Stimulated activated CD8-positive, alpha-beta memory T cell treated with anti-CD3 and anti-CD28 coated beads, Interleukin-4, amount 100 ng/mL, for 1 hour (primary cell): Measurements from ENCODE around the gene SCAMP2.

ENCODE experiments used
- DNase-seq, 2 donors: peaks; one replicate each; pipeline ENCODE4 v3.0.0-alpha.2; 2020; ENCODE audit warnings: low read depth in 2 of 2, low spot score in 1 of 2

SCAMP2 gene

GRCh38 chr15:74863239-74864056 lies 9.7 kb downstream of the SCAMP2 start:
- no peak for DNase-seq

GRCh38 chr15:74858369-74858740 lies 14.8 kb downstream of the SCAMP2 start:
- no peak for DNase-seq

- no peak for DNase-seq
Observed at GRCh38 chr15:74857671-74858368, 15.3 kb downstream of the SCAMP2 start.

- no peak for DNase-seq
Observed at GRCh38 chr15:74857082-74857655, 16.0 kb downstream of the SCAMP2 start.

GRCh38 chr15:74856537-74856936 lies 16.6 kb downstream of the SCAMP2 start:
- no peak for DNase-seq

DNA sequence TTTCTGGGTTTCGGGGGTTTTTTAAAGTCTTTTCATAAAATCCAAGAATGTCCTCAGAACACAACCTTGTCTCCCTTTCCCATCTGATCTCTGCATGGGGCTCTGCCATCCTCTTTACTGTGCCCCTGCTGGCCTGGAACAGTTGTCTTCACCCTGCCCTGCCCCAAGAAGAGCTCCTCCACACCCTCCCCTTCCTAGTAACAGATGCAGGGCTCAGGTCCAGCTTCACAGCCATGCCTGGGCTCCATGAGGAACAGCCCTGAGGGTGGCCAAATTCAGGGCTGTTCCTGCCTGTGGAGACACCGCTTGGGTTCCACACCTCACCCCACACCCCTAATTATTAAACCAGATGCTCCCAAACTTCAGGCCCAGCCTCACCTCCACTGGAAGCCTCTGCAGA lies 17.3 kb downstream of the SCAMP2 start:
- DNase-seq = no peak

GRCh38 chr15:74854453-74855022 lies 18.6 kb downstream of the SCAMP2 start:
- DNase-seq = no peak

- no peak for DNase-seq
Observed at GRCh38 chr15:74851960-74852359, 21.2 kb downstream of the SCAMP2 start.

DNA sequence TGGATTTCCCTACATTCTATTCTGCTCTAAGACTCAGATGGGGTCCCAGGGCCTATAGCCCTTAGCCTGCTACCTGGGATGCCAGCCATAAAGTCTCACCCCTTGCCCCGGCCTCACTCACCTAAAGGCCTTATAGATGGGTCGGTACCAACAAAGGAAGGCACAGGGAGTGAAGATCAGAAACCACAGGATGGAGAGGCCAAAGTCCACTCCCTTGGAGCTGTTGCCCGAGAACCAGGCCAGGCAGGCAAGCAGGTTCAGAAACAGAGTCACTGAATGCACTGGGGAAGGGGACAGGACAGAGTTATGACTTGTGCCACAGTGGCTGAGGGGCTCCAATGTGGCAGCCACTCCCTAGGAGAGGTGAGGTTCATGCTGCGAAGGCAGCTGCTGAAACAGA lies 22.8 kb downstream of the SCAMP2 start:
- no peak for DNase-seq

DNA sequence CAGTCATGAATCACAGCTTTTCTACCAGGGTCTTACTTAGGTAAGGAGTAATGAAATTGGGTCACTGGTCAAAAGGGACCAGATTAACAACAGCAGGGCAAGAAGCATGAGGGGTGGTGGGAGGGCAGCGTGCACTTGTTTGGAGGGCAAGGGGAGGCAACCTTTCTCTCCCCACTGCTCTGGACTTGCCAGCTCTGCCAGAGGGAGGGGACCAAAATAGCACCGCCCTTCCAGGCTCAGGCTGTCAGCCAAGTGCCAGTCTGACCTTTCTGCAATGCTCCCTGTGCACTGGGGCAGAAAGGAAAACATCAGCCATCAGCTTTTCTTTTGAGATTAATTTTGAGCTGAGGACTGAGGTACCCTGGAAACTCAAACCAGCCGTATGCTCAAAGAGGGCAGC lies 25.7 kb downstream of the SCAMP2 start:
- no peak for DNase-seq

DNA sequence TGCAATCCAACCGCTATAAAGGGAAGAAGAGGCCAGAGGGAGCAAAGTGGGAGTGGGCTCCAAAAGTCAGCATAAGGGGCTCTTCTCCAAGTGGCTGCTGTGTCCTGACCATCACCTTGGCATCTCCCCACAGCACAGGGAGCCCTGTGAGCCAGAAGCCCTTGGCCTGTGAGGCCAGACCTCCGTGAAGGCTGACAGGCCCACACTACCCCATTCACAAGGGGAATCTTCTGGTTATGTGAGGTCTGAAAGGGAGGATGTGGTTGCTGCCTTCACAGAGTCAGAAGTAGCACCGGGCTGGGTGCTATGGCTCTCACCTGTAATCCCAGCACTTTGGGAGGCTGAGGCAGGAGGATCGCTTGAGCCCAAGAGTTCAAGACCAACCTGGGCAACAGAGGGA lies 27.6 kb downstream of the SCAMP2 start:
- DNase-seq = no peak

DNA sequence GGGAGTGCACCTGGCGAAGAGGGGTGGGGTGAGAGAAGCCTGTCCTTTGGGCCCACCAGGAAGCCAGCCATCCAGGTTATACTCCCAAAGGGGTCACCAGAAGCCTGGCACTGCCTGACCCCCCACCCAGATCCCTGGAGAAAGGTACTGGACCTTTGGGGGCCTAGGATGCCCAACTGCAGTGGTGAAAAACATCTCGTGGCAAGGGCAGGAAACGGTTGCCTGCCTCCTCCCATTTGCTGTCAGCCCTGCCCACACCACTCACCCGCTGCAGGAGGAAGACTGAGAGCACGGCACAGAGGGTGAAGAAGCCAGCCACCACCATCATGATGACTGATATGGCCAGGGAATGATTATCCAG lies 28.0 kb downstream of the SCAMP2 start:
- no peak for DNase-seq

GRCh38 chr15:74844319-74845207 lies 28.6 kb downstream of the SCAMP2 start:
- no peak for DNase-seq

DNA sequence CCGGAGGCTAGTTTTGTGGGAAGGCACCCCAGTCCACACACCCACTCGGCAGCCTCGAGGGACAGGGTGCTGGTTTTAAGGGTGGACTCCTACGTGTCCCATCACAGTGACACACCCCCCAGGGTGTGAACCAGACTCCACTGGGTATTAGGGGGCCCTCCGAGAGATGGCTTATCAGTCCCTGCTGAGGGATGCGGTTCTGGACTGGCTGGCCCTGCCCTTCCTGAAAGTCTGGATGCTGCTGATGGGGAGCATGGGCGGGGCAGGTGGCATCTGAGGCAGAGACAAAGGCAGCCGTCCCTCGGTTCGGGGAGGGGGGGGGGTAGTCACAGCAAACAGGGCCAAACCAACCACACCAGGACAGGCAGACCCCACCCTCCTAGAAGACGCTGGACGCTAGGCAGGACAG lies 29.3 kb downstream of the SCAMP2 start:
- no peak for DNase-seq

DNA sequence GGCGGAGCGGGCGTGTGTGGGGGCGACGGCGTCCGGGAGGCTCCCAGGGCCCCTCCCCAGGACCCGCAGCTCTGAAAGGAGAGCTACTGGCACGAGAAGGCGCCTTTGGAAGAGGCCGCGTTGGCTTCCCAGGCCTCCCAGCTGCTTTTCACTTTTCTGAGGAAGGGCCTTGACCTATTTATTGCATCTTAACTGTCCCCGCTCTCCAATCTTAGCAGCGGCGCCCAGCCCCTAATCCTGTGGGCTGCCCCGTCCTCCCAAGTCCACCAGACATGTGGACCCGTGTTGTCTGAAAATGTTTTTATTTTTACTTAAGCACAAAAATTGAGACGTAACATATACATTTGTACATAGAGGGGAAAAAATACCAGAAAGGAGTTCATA lies 29.7 kb downstream of the SCAMP2 start:
- no peak for DNase-seq

DNA sequence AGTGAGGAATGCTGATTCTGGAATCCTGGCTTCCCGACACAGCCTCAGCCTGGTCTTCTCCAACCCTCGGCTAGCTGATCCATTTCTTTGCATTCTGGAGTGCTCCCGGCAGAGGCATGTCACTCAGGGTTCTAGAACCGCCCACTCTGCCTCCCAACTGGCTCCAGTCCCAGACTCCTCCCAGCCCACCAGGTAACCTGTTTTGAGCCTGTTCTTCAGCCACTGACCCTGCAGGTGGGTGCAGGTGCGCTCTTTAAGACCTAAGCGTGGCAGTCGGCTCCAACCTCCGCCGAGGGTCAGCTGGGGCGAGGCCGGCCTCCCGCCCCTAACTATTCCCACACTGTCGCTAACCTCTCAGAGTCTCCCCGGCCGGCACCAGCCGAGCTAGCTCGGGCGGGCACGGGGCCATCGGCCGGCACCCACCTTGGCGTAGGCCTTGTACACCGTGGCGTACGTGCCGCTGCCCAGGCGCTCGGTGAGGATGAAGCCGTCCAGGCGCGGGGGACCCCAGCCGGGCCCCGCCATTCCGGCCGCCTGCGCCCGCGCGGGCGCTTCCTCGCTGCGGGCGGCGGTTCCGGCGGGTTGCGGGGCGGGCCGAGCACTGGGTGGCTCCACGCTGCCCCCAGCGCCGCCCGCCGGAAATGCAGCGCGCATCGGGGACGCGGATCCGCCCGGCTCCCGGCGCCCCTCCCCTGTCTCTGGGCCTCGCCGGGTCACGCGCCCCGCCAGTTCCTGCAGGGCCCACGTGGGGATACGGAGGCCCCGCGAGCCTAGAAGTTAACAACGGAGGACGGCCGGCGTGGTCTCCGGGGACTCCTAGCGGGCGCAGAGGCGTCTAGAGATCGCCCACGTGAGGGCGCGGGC lies 30.4 kb downstream of the SCAMP2 start, which contains the start of gene ULK3:
Gene ULK3, minus strand, starts transcription at position 576 of the 864 bp plus-strand sequence. Its CDS starts 51 bp downstream, at position 525.
- DNase-seq = peak; percentile 77 to 80

DNA sequence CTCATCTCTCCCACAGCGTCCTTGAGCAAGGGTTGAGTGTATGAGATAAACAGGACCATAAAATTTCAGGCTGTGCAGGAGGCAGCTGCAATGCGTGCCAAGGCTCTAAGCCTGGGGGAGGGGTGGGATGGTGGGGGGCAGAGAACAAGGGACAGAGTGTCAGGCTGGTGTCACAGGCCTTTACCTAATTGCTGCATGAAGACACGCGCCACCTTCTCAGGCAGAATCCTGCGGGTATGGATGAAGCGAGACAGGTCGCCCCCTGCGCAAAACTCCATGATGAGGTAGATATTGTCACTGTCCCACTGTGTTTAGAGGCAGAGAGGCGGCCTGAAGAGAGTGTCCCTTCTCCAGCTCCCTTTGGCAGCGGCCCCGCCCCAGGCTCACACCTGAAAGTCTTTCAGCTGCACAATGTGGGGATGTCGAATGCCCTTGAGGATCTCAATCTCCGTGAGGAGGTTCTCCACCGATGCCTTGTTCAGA lies 31.2 kb downstream of the SCAMP2 start:
- no peak for DNase-seq

- DNase-seq = no peak
Observed at GRCh38 chr15:74840851-74841775, 32.1 kb downstream of the SCAMP2 start.
